ENCODE results near the gene MECP2. TPM values are rescaled to one million over a fixed set of nuclear protein-coding genes. Genes with fewer than 3 reads are reported as not detected.
"Not testable (repeated sequence)": the region's sequence is repeated elsewhere in the genome, so short reads cannot be mapped to it uniquely, and the experiment has no call there.

MECP2 gene
- total RNA-seq, 1 donor from 2014 or later, result 27.0 TPM

DNA sequence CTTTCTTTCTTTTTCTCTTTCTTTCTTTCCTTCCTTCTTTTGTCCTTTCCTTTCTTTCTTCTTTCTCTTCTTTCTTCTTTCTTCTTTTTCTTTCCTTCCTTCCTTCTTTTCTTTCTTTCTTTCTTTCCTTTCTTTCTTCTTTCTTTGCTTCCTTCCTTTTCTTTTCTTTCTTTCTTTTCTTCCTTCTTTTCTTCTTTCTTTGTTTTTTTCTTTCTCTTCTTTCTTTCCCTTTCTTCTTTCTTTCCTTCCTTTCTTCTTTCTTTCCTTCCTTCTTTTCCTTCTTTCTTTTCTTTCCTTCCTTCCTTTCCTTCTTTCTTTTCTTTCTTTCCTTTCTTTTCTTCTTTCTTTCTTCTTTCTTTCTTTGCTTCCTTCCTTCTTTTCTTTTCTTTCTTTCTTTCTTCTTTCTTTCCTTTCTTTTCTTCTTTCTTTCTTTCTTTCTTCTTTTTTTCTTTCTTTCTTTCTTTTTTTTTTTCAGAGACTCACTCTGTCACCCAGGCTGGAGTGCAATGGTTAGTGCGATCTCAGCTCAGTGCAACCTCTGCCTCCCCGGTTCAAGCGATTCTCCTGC is 106.4 kb downstream of the MECP2 start:
- no peak for DNase-seq

DNA sequence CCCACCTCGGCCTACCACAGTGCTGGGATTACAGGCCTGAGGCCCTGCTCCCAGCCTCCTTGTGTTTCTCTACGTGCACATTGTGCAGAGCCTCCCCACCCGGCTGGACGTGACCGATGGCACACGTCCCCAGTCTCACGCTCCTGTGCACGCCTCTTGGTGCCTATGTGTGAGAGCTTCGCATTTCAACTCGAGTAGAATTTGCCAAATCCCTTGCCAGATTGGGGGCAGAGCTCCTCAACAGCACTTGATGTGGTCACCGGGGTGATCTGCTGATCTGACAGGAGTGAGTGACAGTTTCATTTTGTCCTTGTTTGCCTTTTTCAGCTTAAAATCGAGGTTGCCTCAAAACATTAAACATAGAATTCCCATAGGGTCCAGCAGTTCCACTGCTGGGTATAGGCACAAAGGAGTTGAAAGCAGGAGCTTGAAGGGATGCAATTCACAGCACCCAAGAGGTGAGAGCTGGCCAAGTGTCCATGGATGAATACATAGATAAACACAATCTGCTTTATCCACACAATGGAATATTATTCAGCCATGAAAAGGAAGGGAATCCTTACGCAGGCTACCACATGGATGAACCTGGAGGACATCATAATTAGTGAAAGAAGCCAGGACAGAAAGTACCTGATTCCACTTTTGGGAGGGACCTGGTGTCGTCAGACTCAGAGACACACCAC is 107.4 kb downstream of the MECP2 start:
- DNase-seq, result no peak

DNA sequence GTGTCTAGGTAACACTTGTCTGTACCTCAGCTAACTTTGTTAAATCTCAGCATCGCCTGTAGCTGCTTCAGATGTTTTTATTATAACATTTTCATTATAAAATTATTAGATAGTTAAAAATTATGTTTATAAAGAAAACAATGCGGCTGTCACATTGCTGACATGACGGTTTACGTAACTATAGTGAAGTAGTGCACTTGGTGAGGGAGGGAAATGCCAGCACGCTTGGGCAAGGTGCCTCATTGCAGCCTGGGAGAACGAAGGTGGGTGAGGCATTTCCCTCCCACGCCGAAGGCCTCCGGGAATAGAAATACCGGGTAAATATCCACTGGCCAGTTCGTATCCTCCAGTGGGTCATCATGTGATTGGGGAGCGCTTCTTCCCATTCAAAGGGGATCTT is 109.0 kb downstream of the MECP2 start:
- no peak for DNase-seq

DNA sequence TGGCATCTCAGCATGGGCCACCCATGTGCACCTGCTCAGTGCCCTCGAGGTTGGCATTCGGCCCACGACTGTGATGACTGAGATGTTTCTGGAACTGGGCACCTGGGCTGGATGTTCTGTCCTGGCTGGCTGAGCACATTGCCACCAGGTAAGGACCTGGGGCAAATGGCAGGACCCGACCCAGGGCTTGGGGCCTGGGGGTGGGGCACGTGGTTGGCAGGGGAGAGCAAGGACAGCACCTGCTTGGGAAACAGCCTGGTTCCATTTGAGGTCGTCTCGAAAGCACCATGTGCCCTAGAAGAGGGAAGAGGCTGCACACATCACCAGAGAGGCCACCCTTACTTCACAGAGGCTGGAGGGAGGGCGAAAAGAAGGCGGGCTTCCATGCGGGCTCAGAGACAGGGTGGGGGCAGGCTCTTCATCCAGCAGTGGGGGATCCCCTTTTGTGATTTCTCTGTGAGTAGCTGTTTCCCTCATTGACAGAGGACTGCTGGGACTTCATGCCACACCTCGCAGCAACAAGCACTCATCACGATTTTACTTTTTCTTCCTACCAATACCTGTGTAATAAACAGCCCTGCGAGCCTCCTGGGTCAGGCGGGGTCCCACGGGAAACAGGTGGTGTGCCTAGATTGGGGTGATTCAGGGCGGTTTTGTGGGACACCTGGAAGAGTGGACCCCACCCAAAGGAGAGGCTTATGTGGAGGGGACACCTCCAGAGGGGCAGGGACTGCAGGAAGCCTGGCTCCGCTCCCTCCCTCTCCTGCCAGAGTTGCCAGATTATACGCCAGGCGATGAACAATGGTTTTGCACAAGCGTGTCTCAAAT is 113.0 kb downstream of the MECP2 start:
- no peak for DNase-seq

DNA sequence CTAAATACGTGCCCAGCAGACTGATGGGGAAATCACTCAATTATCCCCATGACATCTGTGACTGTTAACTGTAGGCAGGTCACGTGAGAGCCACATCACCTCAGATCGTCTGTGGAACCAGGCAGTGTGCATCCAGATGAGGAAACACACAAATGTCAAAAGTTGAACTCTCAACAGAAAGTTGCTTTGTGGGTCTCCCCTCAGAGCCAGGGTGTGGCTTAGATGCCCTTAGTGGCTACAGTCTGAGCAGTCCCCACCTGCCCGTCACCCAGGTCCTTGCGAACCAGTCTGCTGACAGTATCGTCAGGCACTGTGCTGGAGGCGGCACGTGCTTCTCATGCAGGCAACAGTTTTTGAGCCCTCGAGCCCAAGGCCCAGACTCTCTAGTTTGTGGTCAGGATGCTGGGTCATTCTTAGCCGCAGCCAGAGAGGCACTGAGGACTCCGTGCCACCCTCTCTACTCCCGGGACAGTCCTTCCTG is 114.2 kb downstream of the MECP2 start:
- DNase-seq, result no peak

DNA sequence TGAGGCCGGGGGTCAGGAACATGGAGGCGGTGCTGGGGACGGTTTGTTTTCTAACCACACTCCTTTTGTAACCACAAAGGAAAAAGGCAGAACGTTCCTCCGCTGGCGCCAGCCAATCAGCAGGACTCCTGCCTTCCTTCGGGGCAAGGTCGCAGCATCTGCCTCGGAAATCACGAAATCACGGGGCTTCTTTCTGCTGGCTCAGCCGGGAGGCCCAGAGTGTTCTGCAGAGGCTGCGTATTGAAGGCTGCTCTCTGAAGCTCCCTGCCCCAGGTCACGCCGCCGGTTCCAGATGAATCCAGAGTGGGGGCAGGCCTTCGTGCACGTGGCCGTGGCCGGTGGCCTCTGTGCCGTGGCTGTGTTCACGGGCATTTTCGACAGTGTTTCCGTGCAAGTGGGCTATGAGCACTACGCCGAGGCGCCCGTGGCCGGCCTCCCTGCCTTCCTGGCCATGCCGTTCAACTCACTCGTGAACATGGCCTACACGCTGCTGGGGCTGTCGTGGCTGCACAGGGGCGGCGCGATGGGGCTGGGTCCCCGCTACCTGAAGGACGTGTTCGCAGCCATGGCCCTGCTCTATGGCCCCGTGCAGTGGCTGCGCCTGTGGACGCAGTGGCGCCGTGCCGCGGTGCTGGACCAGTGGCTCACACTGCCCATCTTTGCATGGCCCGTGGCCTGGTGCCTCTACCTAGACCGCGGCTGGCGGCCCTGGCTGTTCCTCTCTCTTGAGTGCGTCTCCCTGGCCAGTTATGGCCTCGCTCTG is 115.6 kb downstream of the MECP2 start:
- no peak for DNase-seq

DNA sequence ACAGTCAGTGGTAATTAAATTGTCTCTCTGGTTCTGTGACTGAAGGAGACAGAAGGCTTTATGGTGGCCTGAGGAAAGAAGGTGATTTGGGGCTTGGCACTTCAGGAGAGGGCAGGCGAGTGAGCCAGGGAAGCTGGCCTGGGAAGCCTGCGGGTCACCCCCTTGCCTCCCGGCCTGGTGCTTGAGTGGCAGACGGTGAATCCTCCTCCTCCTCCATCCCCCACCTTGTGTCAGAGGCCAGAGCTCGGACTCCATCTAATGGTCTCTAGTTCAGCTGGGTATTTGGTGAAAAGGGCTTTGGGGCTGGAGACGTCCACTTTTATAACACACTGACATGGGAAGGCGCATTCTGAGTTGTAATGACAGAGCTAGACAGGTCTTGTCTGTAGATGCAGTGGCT is 116.3 kb downstream of the MECP2 start:
- no peak for DNase-seq

DNA sequence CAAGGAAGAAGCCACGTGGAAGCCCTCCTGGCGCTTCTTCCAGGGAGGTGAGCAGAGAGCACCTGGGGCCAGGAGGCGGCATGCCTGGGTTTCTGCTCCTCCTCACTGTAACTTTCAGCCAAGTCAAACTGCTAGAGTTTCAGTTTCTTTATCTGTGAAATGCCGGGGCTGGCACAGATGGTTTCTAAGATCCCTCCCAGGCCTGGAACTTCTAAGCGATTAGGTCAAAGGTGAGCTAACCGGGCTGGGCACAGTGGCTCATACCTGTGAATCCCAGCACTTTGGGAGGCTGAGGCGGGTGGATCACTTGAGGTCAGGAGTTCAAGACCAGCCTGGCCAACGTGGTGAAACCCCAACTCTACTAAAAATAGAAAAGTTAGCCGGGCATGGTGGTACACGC is 117.1 kb downstream of the MECP2 start:
- DNase-seq, result not testable (repeated sequence)

DNA sequence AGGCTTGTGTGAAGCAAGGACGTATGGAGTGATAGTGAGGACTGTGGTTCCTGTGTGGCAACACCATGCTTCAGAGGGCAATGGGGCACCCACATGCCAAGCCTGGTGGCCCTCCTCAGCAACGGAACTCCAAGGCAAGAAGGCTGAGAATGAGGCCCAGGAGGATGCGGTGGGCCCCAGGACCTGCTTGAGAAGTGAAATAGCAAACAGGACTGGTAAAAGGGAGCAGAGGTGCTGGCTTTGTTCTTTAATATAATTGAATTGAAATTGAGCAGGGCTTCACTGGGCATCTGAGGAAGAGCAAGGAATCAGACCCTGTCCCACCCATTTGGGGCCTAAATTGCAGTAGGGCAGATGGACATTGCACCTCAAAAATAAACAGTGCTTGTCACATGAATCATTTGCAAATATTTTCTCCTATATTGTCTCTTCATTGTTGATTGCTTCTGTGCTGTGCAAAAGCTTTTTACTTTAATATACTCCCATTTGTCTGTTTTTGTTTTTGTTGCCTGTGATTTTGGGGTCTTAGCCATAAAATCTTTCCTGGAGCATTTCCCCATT is 122.7 kb downstream of the MECP2 start:
- no peak for DNase-seq

DNA sequence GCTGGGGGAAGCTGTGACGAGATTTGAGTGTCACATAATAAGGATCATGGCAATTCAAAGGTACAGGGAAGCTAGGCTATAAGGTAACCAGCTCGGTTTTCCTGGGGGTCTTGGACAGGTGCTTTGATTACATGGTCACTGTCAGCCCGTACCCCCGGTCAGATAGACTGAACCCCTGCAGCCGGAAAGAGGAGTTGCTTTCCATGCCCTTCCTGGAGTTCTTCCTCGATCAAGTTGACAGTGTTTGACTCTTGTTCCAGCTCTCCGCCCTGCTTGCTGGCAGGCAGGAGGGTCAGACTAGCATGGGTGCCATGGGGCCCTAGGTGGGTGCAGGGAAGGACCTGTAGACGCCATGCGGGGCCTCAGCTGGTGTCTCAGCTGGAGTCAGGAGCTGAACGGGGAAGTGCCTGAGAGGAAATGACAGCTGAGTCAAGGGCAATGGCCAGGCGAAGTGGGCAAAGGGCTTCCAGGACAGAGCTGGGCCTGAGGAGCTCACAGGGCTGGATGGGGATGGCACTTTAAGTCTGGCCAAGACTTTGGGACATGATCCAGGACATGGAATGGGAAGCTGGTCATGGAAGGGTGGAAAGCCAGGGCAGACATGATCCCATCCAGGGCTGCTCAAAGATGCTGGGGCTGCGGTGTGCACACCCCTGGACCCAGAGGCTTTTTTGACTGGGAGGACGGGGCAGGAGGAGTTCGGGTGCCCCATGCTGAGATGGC is 123.4 kb downstream of the MECP2 start:
- DNase-seq, result no peak

DNA sequence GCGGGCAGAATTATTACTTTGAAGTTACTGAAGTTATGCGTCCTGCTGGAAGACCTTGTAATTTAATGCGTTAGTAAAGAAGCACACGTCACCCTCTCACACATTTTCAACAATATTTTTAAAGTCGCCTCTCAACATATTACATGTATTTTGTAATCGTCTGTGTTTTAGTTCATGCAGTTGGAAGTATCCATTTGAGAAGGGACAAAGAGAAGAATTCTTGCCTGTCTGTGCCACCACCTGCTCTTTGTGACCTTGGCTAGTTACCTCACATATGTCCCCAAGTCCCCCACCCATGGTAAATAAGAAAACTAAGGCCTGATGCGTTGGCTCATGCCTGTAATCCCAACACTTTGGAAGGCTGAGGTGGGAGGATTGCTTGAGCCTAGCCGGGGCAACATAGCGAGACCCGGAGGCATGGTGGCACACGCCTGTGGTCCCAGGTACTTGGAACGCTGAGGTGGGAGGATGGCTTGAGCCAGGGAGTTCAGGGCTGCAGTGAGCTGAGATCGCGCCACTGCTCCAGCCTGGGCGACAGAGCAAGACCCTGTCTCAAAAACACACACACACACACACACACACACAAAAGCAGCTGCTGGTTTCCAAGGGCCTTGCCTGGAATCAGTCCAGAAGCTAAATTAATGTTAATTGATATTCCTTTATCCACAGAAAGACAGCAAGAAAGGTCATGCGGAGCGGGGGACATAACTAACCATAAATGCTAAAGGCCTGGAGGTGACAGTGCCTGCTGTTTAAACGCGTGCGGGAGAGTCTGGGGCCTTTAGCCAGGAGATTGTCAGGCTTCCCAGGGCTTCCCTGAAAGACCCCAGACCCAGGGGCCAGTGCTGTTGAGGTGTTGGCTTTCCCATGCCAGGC is 124.2 kb downstream of the MECP2 start:
- no peak for DNase-seq

DNA sequence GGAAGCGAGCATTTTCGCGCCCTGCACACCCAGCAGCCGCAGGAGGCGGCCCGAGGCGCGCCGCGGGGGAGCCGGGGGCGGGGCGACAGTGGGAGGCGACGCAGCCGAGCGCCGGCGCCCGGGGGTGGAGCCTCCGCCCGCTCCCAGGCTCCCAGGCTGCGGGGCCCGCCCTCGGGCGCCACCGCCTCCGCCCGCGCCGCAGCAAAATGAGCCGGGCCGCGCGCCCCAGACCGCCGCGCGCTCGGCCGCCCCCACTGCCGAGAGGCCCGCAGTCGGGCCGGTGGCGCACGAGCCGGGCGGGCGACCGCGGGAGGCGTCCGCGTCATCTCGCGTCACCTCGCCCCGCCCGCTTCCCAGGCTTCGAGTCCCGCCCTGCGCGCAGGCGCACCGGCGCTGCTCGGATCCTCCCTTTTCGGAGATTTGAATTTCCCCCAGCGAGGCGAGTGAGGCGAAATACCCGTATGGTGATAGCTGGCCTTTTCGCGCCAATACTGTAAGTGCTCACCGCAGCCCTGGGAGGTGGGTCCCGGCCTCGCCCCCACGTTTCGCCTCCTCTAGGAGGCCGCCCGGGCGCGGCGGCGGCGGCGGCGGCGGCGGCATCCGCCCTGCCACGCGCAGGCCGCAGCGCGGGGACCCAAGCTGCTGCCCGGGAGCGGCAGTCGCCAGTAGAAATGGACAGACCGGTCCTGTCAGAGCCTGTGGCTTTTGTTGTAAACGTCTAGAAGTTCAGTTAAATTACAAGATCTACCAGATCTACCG is 125.0 kb downstream of the MECP2 start, which contains the start of gene TMEM187:
TMEM187 (plus strand) TSS at position 387 of the 759 bp plus-strand sequence. CDS start 9,309 bp downstream, outside the sequence.
- DNase-seq, result peak; percentile 61

Small RNAs within 50 kb of the gene (small RNA-seq; reads per million reads assigned to genes)
- not detected for gene MIR3202-1

Other genes with a start within 250 kb of the MECP2 start
- gene L1CAM, start 211.5 kb downstream of the MECP2 start, total RNA-seq, result 98.1 TPM
- not detected for gene AVPR2, start 193.0 kb downstream of the MECP2 start, total RNA-seq
- 6.6 TPM for gene ARHGAP4, start 171.5 kb downstream of the MECP2 start, total RNA-seq
- 17.6 TPM for gene NAA10, start 162.7 kb downstream of the MECP2 start, total RNA-seq
- 2.8 TPM for gene RENBP, start 153.1 kb downstream of the MECP2 start, total RNA-seq
- gene HCFC1, start 125.9 kb downstream of the MECP2 start, total RNA-seq, result 12.6 TPM
- 2.7 TPM for gene TMEM187, start 125.0 kb downstream of the MECP2 start, total RNA-seq
- 8.7 TPM for gene IRAK1, start 77.8 kb downstream of the MECP2 start, total RNA-seq
- not detected for gene OPN1LW, start 46.5 kb upstream of the MECP2 start, total RNA-seq
- not detected for gene OPN1MW, start 84.9 kb upstream of the MECP2 start, total RNA-seq
- not detected for gene OPN1MW2, start 122.0 kb upstream of the MECP2 start, total RNA-seq
- not detected for gene OPN1MW3, start 159.9 kb upstream of the MECP2 start, total RNA-seq
- not detected for gene TEX28, start 197.4 kb upstream of the MECP2 start, total RNA-seq
- 2.5 TPM for gene TKTL1, start 198.1 kb upstream of the MECP2 start, total RNA-seq